Liver (tissue), 3 donors: ENCODE results near the gene ATP2B1.

Experiments used
- ATF3 ChIP-seq: IDR thresholded peaks from 2 replicates; pipeline ENCODE4 v1.6.1; 2016; ENCODE audit warnings: antibody characterized with exemption
- CTCF ChIP-seq: fragments of 150-350 bp; IDR thresholded peaks from 2 replicates; pipeline ENCODE4 v1.5.1; 2017; ENCODE audit warnings: improper control_type of control experiment, low read depth, low read length; ENCODE audit not compliant: missing input control
- FOXA1 ChIP-seq: IDR thresholded peaks from 2 replicates; pipeline ENCODE4 v1.6.1; 2016; ENCODE audit warnings: antibody characterized with exemption
- GABPA ChIP-seq, 2 donors: IDR thresholded peaks in 1 of 2; conservative IDR thresholded peaks in 1 of 2; 2 replicates each; pipeline ENCODE4 v1.6.1; 2016; ENCODE audit warnings: antibody characterized with exemption in 2 of 2, mild to moderate bottlenecking in 1 of 2, moderate library complexity in 1 of 2
- JUND ChIP-seq, 2 donors: IDR thresholded peaks; 2 replicates each; pipeline ENCODE4 v1.6.1; 2016; ENCODE audit warnings: antibody characterized with exemption in 2 of 2
- RAD21 ChIP-seq, 2 donors: IDR thresholded peaks; 2 replicates each; pipeline ENCODE4 v1.6.1; 2016; ENCODE audit warnings: antibody characterized with exemption in 2 of 2, mild to moderate bottlenecking in 2 of 2
- RXRA ChIP-seq, 2 donors: IDR thresholded peaks; 2 replicates each; pipeline ENCODE4 v1.6.1; 2017 to 2018; ENCODE audit warnings: antibody characterized with exemption in 2 of 2, mild to moderate bottlenecking in 1 of 2
- SP1 ChIP-seq: IDR thresholded peaks from 2 replicates; pipeline ENCODE4 v1.6.1; 2018; ENCODE audit warnings: antibody characterized with exemption, mild to moderate bottlenecking
- ZBTB33 ChIP-seq: IDR thresholded peaks from 2 replicates; pipeline ENCODE4 v1.6.1; 2016; ENCODE audit warnings: antibody characterized with exemption
- TF ChIP-seq, protein P1 (sequence below): IDR thresholded peaks from 2 replicates; pipeline ENCODE4 v1.6.1; 2016; ENCODE audit warnings: antibody characterized with exemption, mild to moderate bottlenecking
- TF ChIP-seq, protein P2 (sequence below): IDR thresholded peaks from 2 replicates; pipeline ENCODE4 v1.6.1; 2016; ENCODE audit warnings: antibody characterized with exemption
- donor health status: healthy.
- donor health status: healthy.

DNA sequence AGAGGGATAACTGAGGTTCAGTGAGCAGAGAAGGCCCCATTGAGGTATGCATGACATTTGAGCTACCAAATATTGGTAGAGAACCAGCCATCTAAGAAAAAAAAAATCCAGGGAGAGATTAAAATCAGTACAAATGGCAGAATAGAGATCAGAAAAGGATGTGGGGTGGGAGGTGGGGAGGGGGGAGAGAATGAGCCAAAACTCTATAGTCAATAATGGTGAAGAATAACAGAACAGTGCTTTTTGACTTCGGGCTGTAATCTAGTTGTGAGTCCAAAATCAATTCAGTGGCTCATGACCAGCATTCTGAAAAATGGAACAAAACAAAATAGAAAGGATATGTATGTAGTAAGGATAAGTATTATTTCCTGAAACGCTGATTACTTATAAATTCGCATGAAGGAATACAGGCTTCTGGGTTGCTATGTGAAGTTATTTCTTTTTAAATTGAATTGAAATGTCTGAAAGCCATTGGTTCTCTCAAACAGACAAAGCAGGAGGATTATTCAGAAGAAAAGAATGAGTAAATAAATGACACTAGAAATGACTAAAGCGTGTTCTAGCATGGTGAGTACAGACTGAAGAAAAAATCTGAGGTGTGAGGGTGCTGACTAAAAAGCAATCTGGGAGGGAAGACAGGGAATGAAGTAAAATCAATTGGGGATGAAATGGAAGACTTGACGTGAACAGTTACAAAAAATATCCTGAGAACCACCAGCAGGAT, 72.4 kb downstream of the ATP2B1 start:
- no peak for TF ChIP-seq CTCF
- no peak for TF ChIP-seq RAD21 (IDR thresholded peaks at IDR 0.05)
- TF ChIP-seq ATF3 = no peak
- no peak for TF ChIP-seq ZBTB33
- TF ChIP-seq JUND (IDR thresholded peaks at IDR 0.05) = no peak
- no peak for TF ChIP-seq RXRA (IDR thresholded peaks at IDR 0.05)
- TF ChIP-seq SP1 = no peak
- no peak for TF ChIP-seq GABPA (IDR thresholded peaks at IDR 0.05 in 1 of 2, conservative IDR thresholded peaks at IDR 0.05 in 1 of 2)
- TF ChIP-seq, protein P1, sequence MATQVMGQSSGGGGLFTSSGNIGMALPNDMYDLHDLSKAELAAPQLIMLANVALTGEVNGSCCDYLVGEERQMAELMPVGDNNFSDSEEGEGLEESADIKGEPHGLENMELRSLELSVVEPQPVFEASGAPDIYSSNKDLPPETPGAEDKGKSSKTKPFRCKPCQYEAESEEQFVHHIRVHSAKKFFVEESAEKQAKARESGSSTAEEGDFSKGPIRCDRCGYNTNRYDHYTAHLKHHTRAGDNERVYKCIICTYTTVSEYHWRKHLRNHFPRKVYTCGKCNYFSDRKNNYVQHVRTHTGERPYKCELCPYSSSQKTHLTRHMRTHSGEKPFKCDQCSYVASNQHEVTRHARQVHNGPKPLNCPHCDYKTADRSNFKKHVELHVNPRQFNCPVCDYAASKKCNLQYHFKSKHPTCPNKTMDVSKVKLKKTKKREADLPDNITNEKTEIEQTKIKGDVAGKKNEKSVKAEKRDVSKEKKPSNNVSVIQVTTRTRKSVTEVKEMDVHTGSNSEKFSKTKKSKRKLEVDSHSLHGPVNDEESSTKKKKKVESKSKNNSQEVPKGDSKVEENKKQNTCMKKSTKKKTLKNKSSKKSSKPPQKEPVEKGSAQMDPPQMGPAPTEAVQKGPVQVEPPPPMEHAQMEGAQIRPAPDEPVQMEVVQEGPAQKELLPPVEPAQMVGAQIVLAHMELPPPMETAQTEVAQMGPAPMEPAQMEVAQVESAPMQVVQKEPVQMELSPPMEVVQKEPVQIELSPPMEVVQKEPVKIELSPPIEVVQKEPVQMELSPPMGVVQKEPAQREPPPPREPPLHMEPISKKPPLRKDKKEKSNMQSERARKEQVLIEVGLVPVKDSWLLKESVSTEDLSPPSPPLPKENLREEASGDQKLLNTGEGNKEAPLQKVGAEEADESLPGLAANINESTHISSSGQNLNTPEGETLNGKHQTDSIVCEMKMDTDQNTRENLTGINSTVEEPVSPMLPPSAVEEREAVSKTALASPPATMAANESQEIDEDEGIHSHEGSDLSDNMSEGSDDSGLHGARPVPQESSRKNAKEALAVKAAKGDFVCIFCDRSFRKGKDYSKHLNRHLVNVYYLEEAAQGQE = no peak
- TF ChIP-seq, protein P2, sequence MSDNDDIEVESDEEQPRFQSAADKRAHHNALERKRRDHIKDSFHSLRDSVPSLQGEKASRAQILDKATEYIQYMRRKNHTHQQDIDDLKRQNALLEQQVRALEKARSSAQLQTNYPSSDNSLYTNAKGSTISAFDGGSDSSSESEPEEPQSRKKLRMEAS = no peak
- TF ChIP-seq FOXA1 = no peak
